LNCAP (cell line): ENCODE measurements around the gene PARD3B.

Experiments
- TF ChIP-seq, protein P1 (sequence below): fragments of 450-650 bp; IDR thresholded peaks from 2 replicates; pipeline ENCODE4 v1.5.1; 2017; ENCODE audit warnings: mild to moderate bottlenecking

PARD3B gene

DNA sequence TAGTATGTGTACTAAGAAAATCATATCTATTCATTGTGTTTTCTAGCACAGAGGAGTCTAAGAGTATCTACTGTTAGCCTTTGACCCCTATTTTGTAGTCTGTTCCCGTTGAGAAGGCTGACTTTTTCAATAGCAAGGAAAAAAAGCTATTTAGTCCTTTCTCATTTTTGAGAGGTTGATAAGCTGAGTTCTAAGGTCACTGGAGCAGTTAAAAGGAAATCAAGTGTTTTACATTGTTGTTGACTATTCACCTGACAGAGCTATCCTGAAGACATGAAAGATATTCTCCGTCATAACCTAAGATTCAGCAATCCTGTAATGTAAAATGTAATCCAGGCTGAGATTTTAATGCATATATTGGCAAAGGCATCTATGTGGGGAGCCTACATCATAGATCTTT is 856.7 kb downstream of the PARD3B start:
- TF ChIP-seq, protein P1, sequence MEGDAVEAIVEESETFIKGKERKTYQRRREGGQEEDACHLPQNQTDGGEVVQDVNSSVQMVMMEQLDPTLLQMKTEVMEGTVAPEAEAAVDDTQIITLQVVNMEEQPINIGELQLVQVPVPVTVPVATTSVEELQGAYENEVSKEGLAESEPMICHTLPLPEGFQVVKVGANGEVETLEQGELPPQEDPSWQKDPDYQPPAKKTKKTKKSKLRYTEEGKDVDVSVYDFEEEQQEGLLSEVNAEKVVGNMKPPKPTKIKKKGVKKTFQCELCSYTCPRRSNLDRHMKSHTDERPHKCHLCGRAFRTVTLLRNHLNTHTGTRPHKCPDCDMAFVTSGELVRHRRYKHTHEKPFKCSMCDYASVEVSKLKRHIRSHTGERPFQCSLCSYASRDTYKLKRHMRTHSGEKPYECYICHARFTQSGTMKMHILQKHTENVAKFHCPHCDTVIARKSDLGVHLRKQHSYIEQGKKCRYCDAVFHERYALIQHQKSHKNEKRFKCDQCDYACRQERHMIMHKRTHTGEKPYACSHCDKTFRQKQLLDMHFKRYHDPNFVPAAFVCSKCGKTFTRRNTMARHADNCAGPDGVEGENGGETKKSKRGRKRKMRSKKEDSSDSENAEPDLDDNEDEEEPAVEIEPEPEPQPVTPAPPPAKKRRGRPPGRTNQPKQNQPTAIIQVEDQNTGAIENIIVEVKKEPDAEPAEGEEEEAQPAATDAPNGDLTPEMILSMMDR: no peak

DNA sequence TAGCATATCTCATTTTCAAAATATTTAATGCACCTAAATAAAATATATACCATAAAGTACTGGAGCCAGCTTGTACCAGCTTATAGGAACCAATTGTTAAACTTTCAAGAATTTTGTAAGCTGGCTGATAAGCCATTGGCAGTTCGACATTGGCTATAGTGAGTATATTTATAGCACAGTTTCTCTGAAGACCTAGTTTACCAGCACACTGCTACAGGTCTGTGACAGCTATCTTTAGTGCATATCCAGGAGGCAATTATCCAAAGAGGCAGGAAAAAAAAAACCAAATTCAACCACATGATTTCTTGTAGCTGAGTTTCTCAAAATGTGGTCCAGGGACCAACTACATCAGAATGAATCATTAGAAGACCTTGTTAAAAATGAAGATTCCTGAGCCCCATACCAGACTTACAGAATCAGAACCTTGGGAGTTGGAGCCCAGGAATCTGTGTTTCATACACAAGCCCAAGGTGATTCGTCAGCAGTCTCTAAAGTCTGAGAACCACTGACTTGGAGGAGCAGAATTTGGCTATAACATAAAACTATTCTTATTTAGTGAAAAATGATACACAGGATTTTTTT is 858.1 kb downstream of the PARD3B start:
- TF ChIP-seq, protein P1: no peak

DNA sequence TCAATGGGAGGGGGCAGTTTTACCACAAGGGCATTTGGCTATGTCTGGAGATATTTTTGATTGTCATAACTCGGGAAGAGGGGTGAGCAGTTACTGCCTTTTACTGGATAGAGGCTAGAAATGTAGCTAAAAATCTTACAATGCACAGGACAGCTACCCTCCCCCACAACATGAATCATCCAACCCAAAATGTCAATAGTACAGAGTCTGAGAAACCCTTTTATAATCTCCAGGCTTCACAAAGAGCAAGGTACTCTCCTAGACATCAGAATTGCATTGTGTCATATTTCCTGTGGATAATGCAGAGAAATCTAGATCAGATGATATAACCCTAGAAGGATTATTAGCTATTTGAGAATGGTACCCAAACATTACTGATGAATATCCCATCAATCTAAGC is 859.9 kb downstream of the PARD3B start:
- TF ChIP-seq, protein P1: no peak

DNA sequence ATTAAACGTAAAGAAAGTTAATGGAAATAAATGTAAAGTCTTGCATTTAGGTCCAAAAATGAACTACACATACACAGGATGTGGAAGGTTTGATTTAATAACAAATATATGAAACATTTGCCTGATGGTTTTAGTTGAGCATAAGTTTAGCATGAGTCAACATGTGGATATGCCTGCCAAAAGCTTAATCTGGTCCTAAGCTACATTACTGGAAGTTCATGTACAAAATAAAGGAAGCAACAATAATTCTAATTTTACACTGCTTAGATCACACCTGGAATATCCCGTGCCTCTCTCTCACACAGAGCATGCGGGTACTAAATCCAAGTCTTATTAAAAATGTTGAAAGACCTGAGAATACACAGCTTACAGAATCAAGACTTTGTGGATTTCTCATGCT is 860.5 kb downstream of the PARD3B start:
- TF ChIP-seq, protein P1: no peak

DNA sequence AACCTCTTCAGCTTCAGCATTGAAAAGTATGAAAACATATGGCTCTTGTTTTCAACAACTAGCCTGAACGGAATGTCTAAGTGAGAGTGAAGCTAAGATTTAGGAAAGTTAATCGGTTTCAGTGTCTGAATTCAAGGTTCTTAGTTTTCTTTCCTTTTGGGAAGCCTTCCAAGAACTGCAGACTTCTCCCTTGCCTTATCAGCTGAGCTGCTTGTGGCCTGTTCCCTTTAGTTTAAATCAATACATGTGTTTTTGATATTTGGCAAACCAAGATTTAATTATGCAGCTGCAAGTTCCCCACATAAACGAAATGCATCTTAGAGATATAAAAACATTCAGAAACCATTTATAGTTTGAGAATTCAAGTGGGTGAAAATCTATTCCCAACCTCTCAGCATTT is 862.7 kb downstream of the PARD3B start:
- TF ChIP-seq, protein P1: no peak

DNA sequence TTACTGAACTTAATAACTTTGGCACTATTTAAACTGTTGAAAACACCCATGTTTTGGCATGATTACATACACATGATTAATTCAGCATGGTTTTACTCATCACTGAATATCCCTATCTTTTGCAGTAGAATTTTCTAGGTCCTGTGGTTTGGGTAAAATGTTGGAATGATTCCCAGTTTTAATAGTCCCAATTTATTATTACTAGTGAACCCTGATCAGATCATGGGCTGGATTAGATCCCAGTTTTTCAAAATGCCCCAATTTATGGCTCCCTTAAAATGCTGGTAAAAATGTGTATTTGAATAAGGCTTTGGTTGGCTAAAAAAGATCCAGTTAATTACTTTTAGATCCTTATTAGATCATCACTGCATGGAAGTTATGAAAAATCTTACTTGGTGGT is 863.4 kb downstream of the PARD3B start:
- TF ChIP-seq, protein P1: no peak

DNA sequence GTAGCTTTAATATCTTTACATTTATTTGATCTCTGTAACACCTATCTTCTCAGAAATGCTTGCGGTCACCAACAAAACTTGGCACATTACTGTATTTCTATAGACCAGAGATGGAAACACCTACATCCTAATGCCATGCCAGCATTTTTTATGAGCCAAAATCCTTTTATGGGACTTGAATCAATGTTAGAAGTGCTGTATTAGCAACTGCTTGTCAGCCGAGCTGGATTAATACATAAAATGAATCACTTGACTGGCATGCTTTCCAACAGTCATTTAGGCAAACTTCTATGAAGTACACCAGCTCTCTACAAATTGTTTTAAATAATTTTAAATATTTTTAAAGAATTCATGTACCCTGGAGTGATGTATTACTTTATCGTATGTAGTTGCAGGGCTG is 864.1 kb downstream of the PARD3B start:
- TF ChIP-seq, protein P1: no peak

DNA sequence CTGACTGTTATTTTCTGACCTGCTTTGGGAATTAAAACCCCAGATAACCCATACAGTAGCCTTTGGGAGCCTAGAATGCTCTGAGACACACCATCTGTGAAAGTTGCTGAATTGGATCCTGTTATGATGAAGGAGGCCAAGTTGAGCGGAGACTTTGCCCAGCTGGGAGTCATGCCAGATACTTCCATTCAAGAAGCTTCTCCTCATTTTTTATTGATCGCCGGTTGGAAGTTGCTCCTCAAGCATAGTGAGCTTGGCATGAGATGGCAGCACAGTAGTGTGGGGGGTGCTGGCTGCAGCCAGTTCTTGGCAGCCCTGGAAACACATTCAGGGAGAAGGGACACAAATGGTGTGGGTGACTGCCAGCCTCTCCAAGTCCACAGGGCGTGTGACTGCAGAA is 866.3 kb downstream of the PARD3B start:
- TF ChIP-seq, protein P1: no peak
